GM21447 (cell line): ENCODE measurements around the gene LLGL2.

Source experiments
- ATAC-seq: cut with Tn5 transposase; IDR thresholded peaks from one replicate; pipeline ENCODE4 v1.9.1; 2021; ENCODE audit not compliant: unreplicated experiment

The LLGL2 gene

DNA sequence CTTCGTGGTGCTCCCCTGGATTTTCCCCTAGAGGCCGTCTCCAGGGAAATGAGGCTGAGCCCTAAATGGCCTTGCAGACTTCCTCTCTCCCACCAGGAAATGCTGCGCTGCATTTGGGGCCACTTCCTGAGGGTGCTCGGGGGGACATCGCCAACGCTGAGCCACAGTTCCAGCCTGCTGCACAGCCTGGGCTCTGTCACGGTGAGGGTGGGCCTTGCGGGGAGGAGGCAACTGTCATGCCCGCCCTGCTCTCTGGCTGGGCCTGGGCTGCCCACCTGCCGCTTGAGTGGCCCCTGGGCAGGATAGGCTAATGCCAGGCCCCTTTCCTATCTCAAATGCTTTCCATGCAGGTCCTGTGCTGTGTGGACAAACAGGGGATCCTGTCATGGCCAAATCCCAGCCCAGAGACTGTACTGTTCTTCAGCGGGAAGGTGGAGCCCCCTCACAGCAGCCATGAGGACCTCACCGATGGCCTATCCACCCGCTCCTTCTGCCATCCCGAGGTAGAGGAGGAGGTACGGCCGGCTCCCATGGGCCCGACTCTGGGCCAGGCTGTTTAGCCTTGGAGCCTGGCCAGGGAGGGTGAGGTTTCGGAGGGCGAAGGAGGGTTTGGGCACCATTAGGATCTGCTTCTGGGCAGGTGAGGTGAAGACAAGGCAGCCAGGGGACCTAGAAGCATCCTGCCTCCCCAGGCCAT, 34.4 kb upstream of the LLGL2 start:
- no peak for ATAC-seq

DNA sequence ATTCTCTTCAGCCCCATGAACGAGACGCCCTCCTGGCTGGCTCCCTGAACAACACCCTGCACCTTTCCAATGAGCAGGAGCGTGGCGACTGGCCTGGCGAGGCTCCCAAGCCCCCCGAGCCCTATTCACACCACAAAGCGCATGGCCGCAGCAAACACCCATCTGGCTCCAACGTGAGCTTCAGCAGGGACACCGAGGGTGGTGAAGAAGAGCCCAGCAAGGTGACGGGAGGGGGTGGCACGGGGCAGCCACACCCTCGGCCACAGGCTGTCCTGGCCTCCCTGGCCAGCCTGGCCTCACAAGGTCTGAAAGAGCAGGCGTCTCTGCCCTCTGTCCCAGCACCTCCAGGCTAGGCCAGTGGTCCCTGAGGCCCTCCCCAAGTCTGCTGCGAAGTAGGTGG, 33.8 kb upstream of the LLGL2 start:
- no peak for ATAC-seq

DNA sequence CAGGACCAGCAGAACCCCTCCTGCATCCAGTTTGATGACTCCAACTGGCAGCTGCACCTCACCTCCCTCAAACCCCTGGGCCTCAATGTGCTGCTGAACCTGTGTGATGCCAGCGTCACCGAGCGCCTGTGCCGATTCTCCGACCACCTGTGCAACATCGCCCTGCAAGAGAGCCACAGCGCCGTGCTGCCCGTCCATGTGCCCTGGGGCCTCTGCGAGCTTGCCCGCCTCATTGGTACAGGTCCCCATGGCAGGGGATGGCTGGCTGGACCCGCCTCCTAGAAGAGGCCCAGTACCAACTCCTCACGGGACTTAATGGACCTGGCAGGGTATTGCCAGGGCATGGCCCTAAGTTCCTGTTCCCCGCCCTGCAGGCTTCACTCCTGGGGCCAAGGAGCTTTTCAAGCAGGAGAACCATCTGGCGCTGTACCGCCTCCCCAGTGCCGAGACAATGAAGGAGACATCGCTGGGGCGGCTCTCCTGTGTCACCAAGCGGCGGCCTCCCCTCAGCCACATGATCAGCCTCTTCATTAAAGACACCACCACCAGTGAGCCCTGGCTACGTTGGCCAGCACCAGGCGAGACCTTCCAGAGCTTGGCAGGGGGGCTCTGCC, 32.8 kb upstream of the LLGL2 start:
- no peak for ATAC-seq

DNA sequence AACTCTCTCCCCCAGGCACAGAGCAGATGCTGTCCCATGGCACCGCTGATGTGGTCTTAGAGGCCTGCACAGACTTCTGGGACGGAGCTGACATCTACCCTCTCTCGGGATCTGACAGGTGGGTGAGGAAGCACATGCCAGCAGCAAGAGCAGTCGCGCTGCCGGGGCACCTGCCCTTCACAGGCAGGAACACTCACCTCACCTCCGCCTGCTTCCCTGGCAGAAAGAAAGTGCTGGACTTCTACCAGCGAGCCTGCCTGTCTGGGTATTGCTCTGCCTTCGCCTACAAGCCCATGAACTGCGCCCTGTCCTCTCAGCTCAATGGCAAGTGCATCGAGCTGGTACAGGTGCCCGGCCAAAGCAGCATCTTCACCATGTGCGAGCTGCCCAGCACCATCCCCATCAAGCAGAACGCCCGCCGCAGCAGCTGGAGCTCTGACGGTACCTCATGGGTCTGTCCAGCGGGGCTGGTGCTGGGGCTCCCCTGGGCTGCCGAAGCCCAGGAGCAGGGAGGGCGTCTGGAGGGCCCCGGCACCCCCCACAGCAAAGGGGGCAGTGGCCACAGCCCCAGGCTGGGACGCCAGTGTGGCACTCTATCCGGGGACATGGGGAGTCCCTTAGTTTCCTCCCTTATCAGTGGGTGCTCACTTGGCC, 31.9 kb upstream of the LLGL2 start:
- ATAC-seq: no peak

DNA sequence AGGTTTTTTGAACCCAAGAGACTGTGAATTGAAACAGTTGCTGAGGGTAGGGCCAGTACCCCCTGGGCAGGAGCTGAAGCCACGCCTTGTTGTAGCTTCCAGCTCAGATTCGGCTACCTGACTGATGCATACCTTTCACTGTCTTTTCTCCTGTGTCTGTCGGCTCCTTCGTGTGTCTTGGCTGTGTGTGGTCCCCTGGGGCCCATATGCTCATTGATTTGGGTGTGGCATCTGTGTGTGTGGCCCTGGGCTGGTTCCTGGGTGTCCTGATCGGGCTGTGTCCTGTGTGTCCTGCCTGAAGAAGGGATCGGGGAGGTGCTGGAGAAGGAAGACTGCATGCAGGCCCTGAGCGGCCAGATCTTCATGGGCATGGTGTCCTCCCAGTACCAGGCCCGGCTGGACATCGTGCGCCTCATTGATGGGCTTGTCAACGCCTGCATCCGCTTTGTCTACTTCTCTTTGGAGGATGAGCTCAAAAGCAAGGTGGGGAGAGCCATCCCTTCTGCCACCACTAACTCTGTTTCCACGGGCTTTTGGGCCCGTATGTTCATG, 31.1 kb upstream of the LLGL2 start:
- no peak for ATAC-seq

DNA sequence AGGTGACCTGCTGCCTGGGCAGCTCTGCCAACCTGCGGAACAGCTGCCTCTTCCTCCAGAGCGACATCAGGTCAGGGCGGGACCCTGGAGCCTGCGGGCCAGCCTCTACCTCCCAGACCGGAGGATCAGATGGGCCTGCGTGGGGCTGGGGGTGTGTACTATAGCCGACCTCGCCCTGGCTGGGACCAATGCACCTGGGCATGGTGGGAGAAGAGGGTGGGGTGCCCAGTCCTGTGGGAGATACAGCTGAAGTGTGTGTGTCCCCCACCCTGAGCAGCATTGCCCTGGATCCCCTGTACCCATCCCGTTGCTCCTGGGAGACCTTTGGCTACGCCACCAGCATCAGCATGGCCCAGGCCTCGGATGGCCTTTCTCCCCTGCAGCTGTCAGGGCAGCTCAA, 29.5 kb upstream of the LLGL2 start:
- ATAC-seq: no peak

DNA sequence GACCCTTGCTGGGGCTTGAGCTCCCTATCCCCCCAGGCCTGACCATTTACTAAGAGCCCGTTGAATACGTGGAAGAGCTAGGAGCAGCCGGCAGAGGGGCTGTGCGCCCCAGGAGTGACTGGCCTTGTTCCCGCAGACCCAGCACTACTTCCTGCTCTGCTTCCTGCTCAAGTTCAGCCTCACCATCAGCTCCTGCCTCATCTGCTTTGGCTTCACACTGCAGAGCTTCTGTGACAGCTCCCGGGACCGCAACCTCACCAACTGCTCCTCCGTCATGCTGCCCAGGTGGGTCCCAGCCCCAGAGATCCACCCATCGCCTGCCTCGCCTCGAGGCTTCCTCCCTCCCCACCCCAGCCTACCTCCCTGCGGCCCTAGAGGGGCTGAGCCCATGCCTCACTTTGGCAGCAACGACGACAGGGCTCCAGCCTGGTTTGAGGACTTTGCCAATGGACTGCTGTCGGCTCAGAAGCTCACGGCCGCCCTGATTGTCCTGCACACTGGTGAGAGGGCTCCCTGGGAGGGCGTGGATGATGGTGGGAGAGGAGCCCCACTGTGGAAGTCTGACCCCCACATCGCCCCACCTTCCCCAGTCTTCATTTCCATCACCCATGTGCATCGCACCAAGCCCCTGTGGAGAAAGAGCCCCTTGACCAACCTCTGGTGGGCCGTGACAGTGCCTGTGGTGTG, 27.3 kb upstream of the LLGL2 start:
- ATAC-seq: no peak

DNA sequence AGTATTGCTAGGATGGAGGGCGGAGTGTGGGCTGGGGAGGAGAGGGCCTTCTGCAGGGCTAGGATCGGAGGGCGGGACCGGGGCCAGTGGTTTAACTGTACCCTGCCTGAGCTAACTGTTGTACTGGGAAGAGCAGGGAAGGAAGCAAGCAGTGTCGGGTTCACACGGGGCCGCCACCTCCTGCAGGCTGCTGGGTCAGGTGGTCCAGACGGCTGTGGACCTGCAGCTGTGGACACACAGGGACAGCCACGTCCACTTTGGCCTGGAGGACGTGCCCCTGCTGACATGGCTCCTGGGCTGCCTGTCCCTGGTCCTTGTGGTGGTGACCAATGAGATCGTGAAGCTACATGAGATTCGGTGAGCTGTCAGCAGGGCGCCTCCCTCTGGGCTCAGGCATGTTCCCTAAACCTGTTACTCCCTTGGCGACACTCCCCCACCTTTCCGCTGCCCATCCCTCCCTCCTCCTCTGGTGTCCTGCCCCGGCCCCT, 26.7 kb upstream of the LLGL2 start:
- ATAC-seq: no peak

DNA sequence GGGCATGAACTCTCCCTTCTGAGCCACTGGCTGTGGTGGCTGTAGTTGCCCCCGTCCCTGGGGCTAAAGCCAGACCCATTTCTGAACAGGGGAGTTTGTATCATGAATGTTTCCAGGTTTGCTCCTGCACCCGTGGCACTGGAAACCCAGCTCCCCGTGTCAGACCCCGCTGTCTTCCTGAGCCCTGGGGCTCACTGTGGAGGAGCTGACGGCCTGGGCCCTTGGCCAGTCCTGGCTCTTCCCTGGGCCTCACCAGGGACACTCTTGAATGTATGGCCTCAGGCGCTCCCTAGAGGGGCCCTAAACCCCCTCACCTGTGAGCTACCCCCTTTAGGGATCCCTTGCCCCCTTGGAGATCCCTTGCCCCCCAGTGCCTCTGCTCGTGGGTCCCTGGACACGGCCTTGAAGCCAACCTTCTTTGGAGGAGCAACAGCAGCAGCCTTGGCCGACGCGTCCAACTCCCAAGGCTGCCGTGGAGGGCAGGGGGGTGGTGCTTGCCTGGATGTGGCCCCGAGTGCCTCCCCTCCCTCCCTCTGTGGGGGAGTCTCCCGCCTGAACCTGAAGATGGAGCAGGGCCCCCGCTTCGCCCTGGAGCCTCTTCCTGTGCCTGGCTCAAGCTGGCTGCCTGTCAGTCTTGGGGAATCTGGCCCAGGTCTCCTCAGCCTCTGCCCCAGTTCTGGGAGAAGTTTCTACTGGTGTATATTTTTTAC, 26.0 kb upstream of the LLGL2 start:
- no peak for ATAC-seq

DNA sequence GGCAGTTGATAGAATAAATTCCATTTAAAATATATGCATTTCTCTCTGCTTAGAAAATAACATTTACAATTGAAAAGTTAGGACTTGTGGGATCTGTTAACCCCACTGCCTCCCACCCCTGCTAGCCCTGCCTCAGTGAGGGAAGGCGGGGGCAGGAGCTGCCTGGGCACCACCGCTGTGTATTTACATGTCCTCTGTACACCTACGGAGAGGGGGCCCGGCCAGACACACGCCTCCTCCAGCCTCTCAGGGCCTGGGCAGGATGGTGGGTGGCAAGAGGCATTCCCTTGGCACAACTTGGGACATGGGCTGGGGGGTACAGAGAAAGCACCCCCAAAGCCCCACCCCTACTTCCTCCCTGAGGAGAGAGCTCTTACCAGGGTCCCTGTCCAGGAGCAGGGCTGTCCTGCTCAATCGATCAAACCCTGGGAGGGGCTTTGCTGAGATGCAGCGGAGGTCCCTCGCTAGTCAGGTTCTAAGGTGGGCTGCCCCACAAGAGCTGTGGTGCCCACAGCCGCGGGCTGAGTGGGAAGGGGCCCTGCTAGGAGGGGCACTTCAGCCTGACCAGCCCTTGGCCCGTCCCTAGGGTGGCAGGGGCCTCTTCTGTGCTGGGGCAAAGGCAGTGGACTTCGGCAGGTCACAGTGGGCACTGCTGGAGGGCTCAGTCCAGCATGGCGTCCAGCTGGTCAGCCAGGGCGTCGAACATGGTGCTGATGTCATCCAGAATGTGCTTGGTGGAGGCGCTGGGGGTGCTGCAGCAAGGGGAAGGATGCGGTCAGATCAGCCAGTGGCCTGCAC, 24.9 kb upstream of the LLGL2 start:
- ATAC-seq: no peak

DNA sequence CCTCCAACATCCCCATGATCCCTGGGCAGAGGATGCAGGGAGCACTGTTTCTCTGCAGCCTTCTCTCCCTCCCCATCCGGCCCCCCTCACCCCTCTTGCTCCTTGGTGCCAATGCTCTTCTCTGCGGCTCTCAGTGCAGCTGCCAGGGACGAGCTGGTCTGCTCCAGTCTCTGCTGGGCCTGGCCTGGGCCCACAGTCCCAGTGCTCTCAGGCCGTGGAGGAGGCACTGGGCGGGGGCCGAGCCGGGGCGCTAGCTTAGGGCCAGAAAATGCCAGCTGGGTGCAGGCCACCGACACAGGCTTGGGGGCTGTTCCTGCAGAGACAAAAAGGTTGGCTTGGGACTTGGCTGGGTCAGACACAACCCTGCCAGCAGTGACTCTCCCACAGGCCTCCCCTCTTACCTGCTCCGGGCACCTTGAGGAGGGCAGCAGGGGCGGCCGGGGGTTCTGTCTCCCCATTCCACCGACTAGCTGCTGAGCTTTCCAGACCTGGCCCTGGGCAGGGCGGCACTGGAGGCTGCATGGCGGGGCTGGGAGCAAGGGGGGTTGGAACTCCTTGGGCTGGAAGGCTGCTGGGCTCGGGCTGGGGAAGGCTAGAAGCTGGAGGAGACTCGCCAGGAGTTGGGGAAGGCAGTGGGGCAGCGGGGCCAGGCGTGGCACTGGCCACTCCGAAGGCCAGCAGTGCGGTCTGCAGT, 24.0 kb upstream of the LLGL2 start:
- no peak for ATAC-seq

DNA sequence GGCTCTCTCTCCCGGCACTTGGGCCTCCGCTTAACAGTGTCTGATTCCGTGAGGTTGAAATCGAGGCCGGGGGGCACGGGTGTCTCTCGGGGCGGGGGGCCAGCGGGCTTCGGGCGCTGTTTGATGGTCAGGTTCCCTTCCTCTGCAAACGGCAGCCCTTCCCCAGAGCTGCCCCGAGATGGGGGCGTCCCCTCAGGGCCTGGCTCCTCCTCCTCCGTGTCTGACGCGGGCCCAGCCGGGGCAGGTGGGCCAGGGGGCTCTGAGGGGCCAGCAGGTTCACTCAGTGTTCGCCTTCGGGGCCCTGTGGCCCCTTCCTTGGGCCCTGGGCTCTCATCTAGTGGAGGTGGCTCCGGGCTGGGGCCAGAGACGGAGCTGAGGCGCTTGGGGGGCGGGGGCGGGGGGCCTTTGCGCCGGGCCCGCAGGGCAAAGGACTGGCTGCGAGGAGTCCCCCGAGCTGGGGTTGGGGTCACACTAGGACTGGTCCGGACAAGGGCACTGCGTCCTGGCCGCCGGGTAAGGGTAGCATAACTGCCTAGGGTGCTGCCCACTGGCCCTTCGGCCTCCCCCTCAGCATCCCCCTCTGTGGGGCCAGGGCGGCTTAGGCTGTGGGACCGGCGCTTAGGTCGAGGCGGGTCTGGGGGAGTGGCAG, 23.3 kb upstream of the LLGL2 start:
- no peak for ATAC-seq

DNA sequence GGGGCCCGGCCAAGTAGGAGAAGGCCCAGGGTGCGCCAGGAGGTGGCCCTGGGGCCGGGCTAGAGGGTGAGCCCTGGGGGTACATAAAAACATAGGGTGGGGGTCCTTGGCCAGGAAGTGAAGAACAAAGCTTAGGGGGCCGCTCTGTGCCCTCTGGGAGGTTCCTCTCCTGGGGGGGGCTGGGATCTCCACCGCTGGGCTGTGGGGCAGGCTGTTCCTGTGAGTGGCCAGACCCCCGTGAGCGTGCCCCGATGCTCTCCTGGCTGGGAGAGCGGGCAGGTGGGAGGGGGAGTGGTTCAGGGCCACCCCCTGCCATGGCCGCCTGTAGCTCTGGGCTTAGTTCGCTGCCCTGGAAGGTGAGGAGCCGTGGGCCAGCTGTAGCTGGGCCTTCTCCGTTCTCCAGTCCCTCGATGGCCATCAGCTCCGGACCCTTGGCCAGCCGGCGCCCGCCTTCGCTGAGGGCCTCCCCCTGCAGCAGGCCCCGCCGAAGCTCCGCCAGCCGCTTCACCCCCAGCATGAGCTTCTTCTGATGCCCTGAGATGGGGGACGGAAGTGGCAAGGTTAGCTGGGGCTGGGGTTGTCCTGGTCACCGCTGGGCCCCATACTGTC, 22.7 kb upstream of the LLGL2 start:
- ATAC-seq: no peak

DNA sequence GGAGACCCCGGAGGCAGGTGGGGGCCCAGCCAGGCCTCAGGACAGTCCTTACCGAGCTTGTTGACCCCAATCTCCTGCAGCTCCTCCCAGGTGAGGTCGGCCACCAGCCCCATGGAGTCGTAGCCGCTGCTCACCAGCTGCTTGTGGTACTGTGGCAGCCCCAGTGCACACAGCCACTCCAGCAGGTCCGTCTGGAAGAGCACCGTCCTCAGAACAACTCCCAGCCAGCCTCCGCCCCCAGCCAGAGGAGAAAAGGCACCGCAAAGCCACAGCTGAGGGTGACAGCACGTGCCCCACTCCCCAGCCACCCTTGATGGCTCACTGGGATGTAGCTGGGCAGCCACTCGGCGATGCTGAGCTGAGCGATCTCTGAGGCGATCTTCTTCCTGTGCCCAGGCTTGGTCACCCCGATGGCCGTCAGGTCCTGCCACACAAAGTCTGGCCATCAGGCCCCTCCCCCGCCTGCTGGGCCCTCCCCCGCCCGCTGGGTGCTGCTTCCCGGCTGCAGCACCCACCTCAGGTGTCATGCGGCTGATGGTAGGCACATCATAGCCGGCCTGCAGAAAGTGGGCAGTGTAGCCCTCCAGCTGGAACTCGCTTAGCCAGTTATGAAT, 22.1 kb upstream of the LLGL2 start:
- ATAC-seq: no peak

DNA sequence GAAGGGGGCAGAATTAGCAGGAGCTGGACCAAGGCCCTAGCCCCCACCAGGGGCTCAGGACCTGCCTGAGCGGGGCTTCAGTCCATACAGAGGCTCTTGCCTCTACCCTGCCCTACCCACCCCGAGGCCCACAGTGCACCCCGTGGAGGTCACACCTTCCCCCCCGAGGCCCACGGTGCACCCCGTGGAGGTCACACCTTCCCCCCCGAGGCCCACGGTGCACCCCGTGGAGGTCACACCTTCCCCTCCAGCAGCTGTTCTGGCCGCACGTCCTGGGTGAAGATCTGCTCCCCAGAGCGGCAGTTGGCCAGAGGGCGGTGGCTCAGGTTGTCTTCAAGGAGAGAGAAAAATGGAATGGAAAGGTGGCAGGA, 21.5 kb upstream of the LLGL2 start:
- no peak for ATAC-seq

DNA sequence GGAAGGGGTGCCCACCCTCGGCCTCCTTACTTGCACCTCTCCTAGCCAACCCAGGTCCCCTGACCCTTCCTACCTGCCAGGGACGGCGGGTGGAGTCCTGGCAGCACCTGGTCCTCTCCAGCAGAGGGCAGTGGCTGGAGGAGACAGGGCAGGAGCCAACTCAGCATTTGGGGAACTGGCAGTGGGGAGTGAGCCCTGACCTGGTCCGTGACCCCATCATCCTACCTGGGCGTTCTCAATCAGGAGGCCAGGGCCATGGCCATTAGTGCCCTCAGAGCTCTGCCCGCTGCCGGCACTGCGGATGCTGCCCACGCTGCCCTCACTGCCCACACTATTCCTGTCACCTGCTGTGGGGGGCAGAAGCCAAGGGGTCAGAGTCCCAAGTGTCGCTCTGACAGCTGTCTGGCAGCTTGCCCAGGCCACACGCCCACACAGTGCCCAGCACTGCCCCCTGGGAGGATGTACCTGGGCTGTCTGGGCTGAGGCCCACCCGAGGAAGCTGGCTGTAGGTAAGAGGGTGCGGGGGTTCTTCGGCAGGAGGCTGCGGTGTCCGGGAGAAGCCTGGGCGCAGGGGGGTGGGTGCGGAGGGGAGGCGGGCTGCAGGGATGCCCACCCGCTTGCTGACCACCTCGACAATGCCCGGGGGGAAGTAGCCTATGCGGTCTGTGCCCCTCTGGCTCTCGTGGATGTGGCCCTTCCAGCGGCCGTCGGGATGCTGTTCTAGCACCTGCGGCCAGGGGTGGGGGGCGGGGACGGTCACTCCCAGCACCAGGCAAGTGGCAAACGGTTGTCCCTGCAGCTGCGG, 20.9 kb upstream of the LLGL2 start:
- no peak for ATAC-seq

DNA sequence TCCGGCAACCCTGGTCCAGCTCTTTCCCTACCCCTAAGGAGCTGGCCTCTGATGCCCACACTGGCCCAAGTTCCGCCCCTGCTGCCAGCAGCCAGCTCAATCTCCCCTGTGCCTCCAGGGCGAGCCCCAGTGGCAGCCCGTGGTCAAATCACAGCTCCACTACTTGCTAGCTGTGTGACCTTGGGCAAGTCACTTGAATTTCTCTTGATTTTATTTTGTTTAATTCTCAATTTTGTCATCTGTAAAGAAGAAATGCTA, 20.4 kb upstream of the LLGL2 start:
- no peak for ATAC-seq

DNA sequence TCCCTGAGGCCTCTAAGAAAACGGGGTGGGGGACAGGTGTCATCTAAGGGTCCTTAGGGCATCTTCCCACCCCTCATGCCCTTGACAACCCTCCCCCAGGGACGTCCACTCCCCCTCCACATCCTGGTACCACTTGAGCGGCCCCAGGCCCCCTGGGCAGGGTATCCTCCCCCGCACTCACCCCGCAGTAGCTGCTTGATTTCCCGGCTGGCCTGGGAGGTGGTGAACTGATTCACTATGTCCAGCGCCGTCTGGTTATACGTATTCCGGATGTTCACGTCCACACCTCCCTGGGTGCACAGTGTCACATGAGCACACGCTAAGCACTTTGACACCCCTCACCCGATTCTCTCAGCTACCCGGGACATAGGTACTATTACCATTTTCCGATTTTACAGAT, 19.9 kb upstream of the LLGL2 start:
- no peak for ATAC-seq
